AG04449 (cell line): ENCODE results near the gene ERVK3-1.
"Not testable (repeated sequence)": the region's sequence is repeated elsewhere in the genome, so short reads cannot be mapped to it uniquely, and the experiment has no call there.

Source experiments
- CTCF ChIA-PET: fragments of 350-600 bp; formaldehyde crosslinking; extraction: SDS; loops from one replicate; lab custom pipeline; 2021; ENCODE audit warnings: antibody characterized with exemption; lab: Yijun Ruan, JAX
- POLR2A ChIA-PET: fragments of 400-600, 350-600 bp; formaldehyde crosslinking; extraction: SDS; loops from one replicate; lab custom pipeline; 2020; ENCODE audit warnings: antibody characterized with exemption, inconsistent platforms; lab: Yijun Ruan, JAX
- DNase-seq: peaks from one replicate; pipeline ENCODE4 v3.0.0-alpha.2; 2010; ENCODE audit warnings: low read depth, low spot score
- H3K4me3 ChIP-seq: 2 replicates; pipeline ENCODE4 v1.5.1; 2011; ENCODE audit warnings: low read depth, mild to moderate bottlenecking, control low read depth, low read length
- CTCF ChIP-seq: IDR thresholded peaks from one replicate; pipeline ENCODE4 v1.5.1; 2011; ENCODE audit warnings: mild to moderate bottlenecking, moderate library complexity, low read length, control low read depth, inconsistent platforms; ENCODE audit not compliant: insufficient read depth; ENCODE audit errors: missing control alignments

ERVK3-1 gene

GRCh38 chr19:58307736-58308135, 2.6 kb downstream of the ERVK3-1 start:
- DNase-seq: no peak
- ChIA-PET POLR2A (no interaction called here), CTCF (interaction anchor here (1.8 kb wide), 1 partner anchor 10 kb away, joined by 8 read pairs; no protein-coding TSS in a partner anchor)
- H3K4me3 ChIP-seq: no peak overlapping the region
- TF ChIP-seq CTCF: no peak

DNA sequence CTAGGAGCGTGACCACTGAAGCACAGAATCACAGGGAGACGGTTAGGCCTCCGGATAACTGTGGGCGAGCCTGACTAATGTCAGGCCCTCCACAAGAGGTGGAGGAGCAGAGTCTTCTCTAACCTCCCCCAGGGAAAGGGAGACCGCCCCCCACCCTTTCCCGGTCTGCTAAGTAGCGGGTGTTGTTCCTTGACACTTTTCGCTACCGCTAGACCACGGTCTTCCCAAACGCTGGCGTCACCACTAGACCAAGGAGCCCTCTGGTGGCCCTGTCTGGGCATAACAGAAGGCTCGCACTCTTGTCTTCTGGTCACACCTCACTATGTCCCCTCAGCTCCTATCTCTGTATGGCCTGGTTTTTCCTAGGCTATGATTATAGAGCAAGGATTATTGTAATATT, 5.5 kb downstream of the ERVK3-1 start:
- POLR2A ChIA-PET, H3K4me3 ChIP-seq, DNase-seq: not testable (repeated sequence)
- CTCF ChIA-PET: interaction anchor here (1.0 to 1.5 kb wide), 3 partner anchors 11 to 79 kb away, joined by 4 to 5 read pairs (median 4); no protein-coding TSS in a partner anchor

GRCh38 chr19:58311345-58311865, 6.2 kb downstream of the ERVK3-1 start:
- no peak for TF ChIP-seq CTCF
- no peak overlapping the region for H3K4me3 ChIP-seq
- ChIA-PET POLR2A (no interaction called here), CTCF (interaction anchor here (1.0 to 1.2 kb wide), 2 partner anchors 11 to 14 kb away, joined by 4 read pairs; no protein-coding TSS in a partner anchor)
- DNase-seq: no peak

DNA sequence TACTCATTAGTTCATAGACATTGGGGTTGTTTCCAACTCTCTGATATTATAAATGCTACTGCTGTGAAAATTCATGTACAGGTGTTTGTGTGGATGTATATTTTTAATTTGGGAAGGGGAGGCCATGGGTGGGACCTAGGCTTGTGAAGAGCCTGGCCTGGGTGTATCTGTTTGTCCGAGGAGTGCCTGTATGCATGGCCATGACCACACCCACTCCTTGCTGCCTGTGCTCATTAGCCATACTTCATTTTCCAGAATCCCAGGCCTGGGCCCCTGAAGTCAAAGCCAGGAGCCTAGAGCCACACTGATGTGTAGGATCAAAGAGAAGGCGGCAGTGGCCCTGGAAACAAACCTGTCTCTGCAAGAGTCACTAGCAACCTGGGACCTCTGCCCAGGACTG, 10.4 kb downstream of the ERVK3-1 start:
- POLR2A ChIA-PET: no interaction called here
- CTCF ChIA-PET: no interaction called here
- TF ChIP-seq CTCF: no peak
- H3K4me3 ChIP-seq: no peak overlapping the region
- no peak for DNase-seq

GRCh38 chr19:58317476-58318072, 12.4 kb downstream of the ERVK3-1 start:
- ChIA-PET POLR2A (interaction anchor here (0.7 to 2.2 kb wide), 4 partner anchors 9 to 17 kb away, joined by 3 to 6 read pairs (median 4); partner anchors contain the start of gene ZSCAN22), CTCF (interaction anchor here (1.8 kb wide), 1 partner anchor 9 kb away, joined by 8 read pairs; no protein-coding TSS in a partner anchor)
- no peak for TF ChIP-seq CTCF
- no peak for DNase-seq
- H3K4me3 ChIP-seq: no peak overlapping the region

- CTCF ChIA-PET: interaction anchor here (0.5 to 1.8 kb wide), 3 partner anchors 10 to 31 kb away, joined by 3 to 8 read pairs (median 5); no protein-coding TSS in a partner anchor
- no peak for DNase-seq
- no peak overlapping the region for H3K4me3 ChIP-seq
- no peak for TF ChIP-seq CTCF
- POLR2A ChIA-PET: interaction anchor here (1.2 to 2.2 kb wide), 3 partner anchors 8 to 13 kb away, joined by 3 to 6 read pairs (median 5); partner anchors contain the start of gene ZSCAN22
Measured at GRCh38 chr19:58318297-58318696, 13.1 kb downstream of the ERVK3-1 start.
